Measurements from ENCODE around the gene CERT1. TPM values are rescaled to one million over a fixed set of nuclear protein-coding genes. Genes with fewer than 3 reads are reported as not detected.

The CERT1 gene
- total RNA-seq, 1 donor from 2014 or later: 38.3 TPM

- Mint-ChIP-seq H3K4me3 (no peak overlapping the region), H3K27ac (no peak overlapping the region), H3K9me3 (peaks cover 44% of the 10 kb centered on the region), H3K27me3 (ENCODE audit: low read depth) (no peaks in the 10 kb centered on the region), H3K36me3 (peaks cover 39% of the 10 kb centered on the region), H3K4me1 (peaks cover 5% of the 10 kb centered on the region)
- no peak for TF ChIP-seq CTCF (IDR thresholded peaks at IDR 0.05; ENCODE audit: unreplicated experiment)
- DNase-seq (ENCODE audit: low spot score in 2 of 2, unreplicated experiment in 2 of 2): no peak
Observed at GRCh38 chr5:75522542-75522941, 11.1 kb upstream of the CERT1 start.

GRCh38 chr5:75522025-75522424 lies 10.6 kb upstream of the CERT1 start:
- H3K4me1 Mint-ChIP-seq: peaks cover 5% of the 10 kb centered on the region
- no peak for DNase-seq (ENCODE audit: low spot score in 2 of 2, unreplicated experiment in 2 of 2)
- peaks cover 41% of the 10 kb centered on the region for H3K36me3 Mint-ChIP-seq
- no peak overlapping the region for H3K4me3 Mint-ChIP-seq
- no peaks in the 10 kb centered on the region for H3K27me3 Mint-ChIP-seq (ENCODE audit: low read depth)
- no peak for TF ChIP-seq CTCF (IDR thresholded peaks at IDR 0.05; ENCODE audit: unreplicated experiment)
- H3K9me3 Mint-ChIP-seq: peaks cover 44% of the 10 kb centered on the region
- H3K27ac Mint-ChIP-seq: no peak overlapping the region

GRCh38 chr5:75521195-75521594 lies 9.8 kb upstream of the CERT1 start:
- Mint-ChIP-seq H3K36me3 (peaks cover 43% of the 10 kb centered on the region), H3K9me3 (peaks cover 47% of the 10 kb centered on the region), H3K4me1 (peaks cover 5% of the 10 kb centered on the region), H3K27me3 (ENCODE audit: low read depth) (no peaks in the 10 kb centered on the region), H3K27ac (no peak overlapping the region), H3K4me3 (no peak overlapping the region)
- no peak for DNase-seq (ENCODE audit: low spot score in 2 of 2, unreplicated experiment in 2 of 2)
- TF ChIP-seq CTCF (IDR thresholded peaks at IDR 0.05; ENCODE audit: unreplicated experiment): no peak

GRCh38 chr5:75519761-75520160 lies 8.3 kb upstream of the CERT1 start:
- Mint-ChIP-seq H3K27ac (no peak overlapping the region), H3K4me3 (no peak overlapping the region), H3K36me3 (peaks cover 43% of the 10 kb centered on the region), H3K4me1 (peaks cover 3% of the 10 kb centered on the region), H3K27me3 (ENCODE audit: low read depth) (no peaks in the 10 kb centered on the region), H3K9me3 (peaks cover 47% of the 10 kb centered on the region)
- no peak for DNase-seq (ENCODE audit: low spot score in 2 of 2, unreplicated experiment in 2 of 2)
- TF ChIP-seq CTCF (IDR thresholded peaks at IDR 0.05; ENCODE audit: unreplicated experiment): no peak

- Mint-ChIP-seq H3K36me3 (peaks cover 17% of the 10 kb centered on the region), H3K27me3 (ENCODE audit: low read depth) (no peaks in the 10 kb centered on the region), H3K27ac (no peak overlapping the region), H3K4me1 (peaks cover 27% of the 10 kb centered on the region), H3K9me3 (peaks cover 19% of the 10 kb centered on the region), H3K4me3 (no peak overlapping the region)
- DNase-seq (ENCODE audit: low spot score in 2 of 2, unreplicated experiment in 2 of 2): no peak
- TF ChIP-seq CTCF (IDR thresholded peaks at IDR 0.05; ENCODE audit: unreplicated experiment): no peak
Observed at GRCh38 chr5:75514323-75514722, 2.9 kb upstream of the CERT1 start.

- DNase-seq (ENCODE audit: low spot score in 2 of 2, unreplicated experiment in 2 of 2): no peak
- no peak overlapping the region for H3K27ac Mint-ChIP-seq
- peaks cover 15% of the 10 kb centered on the region for H3K9me3 Mint-ChIP-seq
- H3K36me3 Mint-ChIP-seq: peaks cover 13% of the 10 kb centered on the region
- no peak for TF ChIP-seq CTCF (IDR thresholded peaks at IDR 0.05; ENCODE audit: unreplicated experiment)
- no peak overlapping the region for H3K4me3 Mint-ChIP-seq
- no peaks in the 10 kb centered on the region for H3K27me3 Mint-ChIP-seq (ENCODE audit: low read depth)
- peaks cover 27% of the 10 kb centered on the region for H3K4me1 Mint-ChIP-seq
Observed at GRCh38 chr5:75513841-75514240, 2.4 kb upstream of the CERT1 start.
